Endodermal cell (in vitro differentiated cells): ENCODE data around the gene ZFP3. TPM values are rescaled to one million over a fixed set of nuclear protein-coding genes. Genes with fewer than 3 reads are reported as not detected.

Experiments used
- DNase-seq: peaks from one replicate; pipeline ENCODE4 v3.0.0-alpha.2; 2017
- H3K27ac ChIP-seq: 2 replicates; pipeline ENCODE4 v1.5.1; 2013; ENCODE audit warnings: mild to moderate bottlenecking, low read depth, low read length, moderate library complexity
- H3K27me3 ChIP-seq: 2 replicates; pipeline ENCODE4 v1.6.1; 2013; ENCODE audit warnings: mild to moderate bottlenecking, low read length, moderate library complexity; ENCODE audit not compliant: insufficient read depth, control insufficient read depth, poor library complexity, severe bottlenecking
- H3K36me3 ChIP-seq: 2 replicates; pipeline ENCODE4 v1.7.0; 2013; ENCODE audit warnings: mild to moderate bottlenecking, low read length, moderate library complexity; ENCODE audit not compliant: control insufficient read depth, insufficient read depth
- H3K4me1 ChIP-seq: one replicate; pipeline ENCODE4 v1.7.0; 2013; ENCODE audit warnings: low read length; ENCODE audit not compliant: control insufficient read depth, insufficient read depth
- H3K4me3 ChIP-seq: 2 replicates; pipeline ENCODE4 v1.5.1; 2013; ENCODE audit warnings: mild to moderate bottlenecking, low read length, moderate library complexity
- H3K9ac ChIP-seq: 2 replicates; pipeline ENCODE4 v1.6.1; 2013; ENCODE audit warnings: mild to moderate bottlenecking, low read length, moderate library complexity; ENCODE audit not compliant: poor library complexity, severe bottlenecking; ENCODE audit errors: extremely low read depth
- H3K9me3 ChIP-seq: 2 replicates; pipeline ENCODE4 v1.6.1; 2013; ENCODE audit warnings: mild to moderate bottlenecking, low read length, moderate library complexity; ENCODE audit not compliant: control insufficient read depth
- H3K27ac Mint-ChIP-seq: 2 replicates; pipeline ENCODE4 v1.8.0; 2020; ENCODE audit warnings: mixed read lengths
- H3K27me3 Mint-ChIP-seq: 2 replicates; pipeline ENCODE4 v1.8.0; 2021; ENCODE audit warnings: mild to moderate bottlenecking, mixed read lengths; ENCODE audit not compliant: insufficient read depth
- H3K36me3 Mint-ChIP-seq: 2 replicates; pipeline ENCODE4 v1.8.0; 2020; ENCODE audit warnings: low read depth, mixed read lengths
- H3K4me1 Mint-ChIP-seq: 2 replicates; pipeline ENCODE4 v1.8.0; 2020; ENCODE audit warnings: mixed read lengths
- H3K4me3 Mint-ChIP-seq: 2 replicates; pipeline ENCODE4 v1.8.0; 2020; ENCODE audit warnings: mild to moderate bottlenecking, moderate library complexity, mixed read lengths
- H3K9me3 Mint-ChIP-seq: 2 replicates; pipeline ENCODE4 v1.8.0; 2020; ENCODE audit warnings: mild to moderate bottlenecking, mixed read lengths
- WGBS, 2 experiments: methylation state at CpG; one replicate each; pipeline versions ENCODE4 v1.1.5 to v1.1.7; 2013; ENCODE audit warnings: missing lambda C conversion rate in 2 of 2, mixed read lengths in 1 of 2; ENCODE audit not compliant: insufficient coverage in 1 of 2, insufficient read length in 1 of 2; 5-methylcytosine and 5-hydroxymethylcytosine counted together
- total RNA-seq, 2 donors: library from RNA; stranded (reverse); fragmentation: NEBNext Ultra II Directional in 1 of 2; extraction: Animal tissue kit (Norgen Biotek cat#: 25700) in 1 of 2; gene quantifications; 2 replicates in 1 of 2; 3 replicates in 1 of 2; pipeline ENCODE4 v1.2.1, GENCODE V29; 2021
- TF ChIP-seq, protein P1 (sequence below): fragments of 200-600 bp; sonication (generic); conservative IDR thresholded peaks from 2 replicates; pipeline ENCODE4 v1.5.0; 2021; ENCODE audit warnings: antibody characterized with exemption, mild to moderate bottlenecking

The ZFP3 gene
- total RNA-seq, 2 donors from 2014 or later: 0.09 to 1.3 TPM

DNA sequence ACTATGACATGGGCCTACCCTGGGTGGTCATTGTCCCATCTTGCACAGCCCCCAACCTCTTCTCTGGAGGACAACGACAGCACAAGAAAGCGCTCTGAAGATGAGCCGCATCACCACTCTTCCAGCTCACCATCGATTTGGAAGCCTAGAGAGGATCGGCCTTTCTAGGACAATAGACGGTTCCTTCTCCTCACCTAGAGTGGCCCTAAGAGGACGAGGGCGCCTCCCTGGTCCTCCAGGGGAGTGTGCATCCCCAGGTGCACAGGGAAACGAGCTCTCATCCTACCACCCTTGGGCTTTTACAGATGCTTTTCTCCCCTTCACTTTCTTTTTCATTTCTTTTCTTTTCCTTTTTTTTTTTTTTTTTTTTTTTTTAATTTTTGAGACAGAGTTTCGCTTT, 22.7 kb upstream of the ZFP3 start:
- Histone ChIP-seq H3K27ac (no peak overlapping the region), H3K9me3 (peaks cover 4% of the 10 kb centered on the region), H3K27me3 (no peaks in the 10 kb centered on the region), H3K4me1 (no peaks in the 10 kb centered on the region), H3K9ac (no peak overlapping the region), H3K4me3 (no peak overlapping the region), H3K36me3 (no peaks in the 10 kb centered on the region)
- H3K9me3 Mint-ChIP-seq: peaks cover 22% of the 10 kb centered on the region
- H3K27ac Mint-ChIP-seq: no peak overlapping the region
- no peaks in the 10 kb centered on the region for H3K4me1 Mint-ChIP-seq
- H3K36me3 Mint-ChIP-seq: no peaks in the 10 kb centered on the region
- DNase-seq: peak; percentile 63
- TF ChIP-seq, protein P1, sequence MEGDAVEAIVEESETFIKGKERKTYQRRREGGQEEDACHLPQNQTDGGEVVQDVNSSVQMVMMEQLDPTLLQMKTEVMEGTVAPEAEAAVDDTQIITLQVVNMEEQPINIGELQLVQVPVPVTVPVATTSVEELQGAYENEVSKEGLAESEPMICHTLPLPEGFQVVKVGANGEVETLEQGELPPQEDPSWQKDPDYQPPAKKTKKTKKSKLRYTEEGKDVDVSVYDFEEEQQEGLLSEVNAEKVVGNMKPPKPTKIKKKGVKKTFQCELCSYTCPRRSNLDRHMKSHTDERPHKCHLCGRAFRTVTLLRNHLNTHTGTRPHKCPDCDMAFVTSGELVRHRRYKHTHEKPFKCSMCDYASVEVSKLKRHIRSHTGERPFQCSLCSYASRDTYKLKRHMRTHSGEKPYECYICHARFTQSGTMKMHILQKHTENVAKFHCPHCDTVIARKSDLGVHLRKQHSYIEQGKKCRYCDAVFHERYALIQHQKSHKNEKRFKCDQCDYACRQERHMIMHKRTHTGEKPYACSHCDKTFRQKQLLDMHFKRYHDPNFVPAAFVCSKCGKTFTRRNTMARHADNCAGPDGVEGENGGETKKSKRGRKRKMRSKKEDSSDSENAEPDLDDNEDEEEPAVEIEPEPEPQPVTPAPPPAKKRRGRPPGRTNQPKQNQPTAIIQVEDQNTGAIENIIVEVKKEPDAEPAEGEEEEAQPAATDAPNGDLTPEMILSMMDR: no peak
- peaks cover 32% of the 10 kb centered on the region for H3K27me3 Mint-ChIP-seq
- 89 to 95% methylated on average over 5 to 10 of the region's 10 CpGs for WGBS, 2 experiments
- H3K4me3 Mint-ChIP-seq: no peak overlapping the region

- no peak for DNase-seq
- no peaks in the 10 kb centered on the region for H3K4me1 Mint-ChIP-seq
- Histone ChIP-seq H3K9ac (no peak overlapping the region), H3K9me3 (no peaks in the 10 kb centered on the region), H3K27ac (no peak overlapping the region), H3K4me3 (no peak overlapping the region), H3K27me3 (no peaks in the 10 kb centered on the region), H3K36me3 (no peaks in the 10 kb centered on the region), H3K4me1 (no peaks in the 10 kb centered on the region)
- peaks cover 26% of the 10 kb centered on the region for H3K27me3 Mint-ChIP-seq
- no peaks in the 10 kb centered on the region for H3K9me3 Mint-ChIP-seq
- H3K36me3 Mint-ChIP-seq: no peaks in the 10 kb centered on the region
- WGBS, 2 experiments: 86 to 94% methylated on average over 1 of the region's 1 CpG
- TF ChIP-seq, protein P1: no peak
- no peak overlapping the region for H3K27ac Mint-ChIP-seq
- no peak overlapping the region for H3K4me3 Mint-ChIP-seq
These were observed 13.0 kb upstream of the ZFP3 start for GRCh38 chr17:5065227-5065744.

DNA sequence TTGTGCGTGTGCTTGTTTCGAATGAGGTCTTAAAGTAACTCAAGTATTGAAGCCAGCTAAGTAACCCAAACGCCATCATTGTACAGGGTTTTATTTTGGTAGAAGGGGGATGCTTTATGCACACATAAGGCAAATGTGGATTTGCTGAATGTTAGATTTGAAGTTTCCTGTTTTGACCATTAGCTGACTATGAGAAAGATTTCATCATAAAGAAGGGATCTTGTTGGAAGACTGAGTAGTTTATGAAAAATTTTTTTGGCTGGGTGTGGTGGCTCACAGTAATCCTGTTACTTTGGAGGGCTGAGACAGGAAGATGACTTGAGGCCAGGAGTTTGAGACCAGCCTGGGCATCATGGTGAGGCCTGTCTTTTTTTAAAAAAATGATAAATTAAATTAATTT, 10.0 kb upstream of the ZFP3 start:
- Histone ChIP-seq H3K9ac (no peak overlapping the region), H3K9me3 (no peaks in the 10 kb centered on the region), H3K4me3 (no peak overlapping the region), H3K27me3 (no peaks in the 10 kb centered on the region), H3K36me3 (no peaks in the 10 kb centered on the region), H3K4me1 (no peaks in the 10 kb centered on the region), H3K27ac (no peak overlapping the region)
- Mint-ChIP-seq H3K4me3 (no peak overlapping the region), H3K4me1 (no peaks in the 10 kb centered on the region), H3K36me3 (no peaks in the 10 kb centered on the region), H3K9me3 (no peaks in the 10 kb centered on the region), H3K27ac (no peak overlapping the region), H3K27me3 (peaks cover 27% of the 10 kb centered on the region)
- TF ChIP-seq, protein P1: no peak
- DNase-seq: no peak
- WGBS, 2 experiments: 95 to 100% methylated on average over 3 of the region's 3 CpGs
